Measurements from ENCODE around the gene TNFSF12.

The TNFSF12 gene

GRCh38 chr17:7572588-7573323 lies 23.9 kb downstream of the TNFSF12 start:
- no peak for TF ChIP-seq CTCF (conservative IDR thresholded peaks at IDR 0.05; ENCODE audit: low read length)
- DNase-seq (ENCODE audit: low read depth) = peak; percentile 100
- H3K4me3 ChIP-seq (ENCODE audit: low read length) = peak overlapping the region; percentile 97

GRCh38 chr17:7573324-7574080 lies 24.6 kb downstream of the TNFSF12 start:
- TF ChIP-seq CTCF (conservative IDR thresholded peaks at IDR 0.05; ENCODE audit: low read length) = no peak
- DNase-seq (ENCODE audit: low read depth) = peak; percentile 90
- peak overlapping the region; percentile 97 for H3K4me3 ChIP-seq (ENCODE audit: low read length)

GRCh38 chr17:7574176-7574953 lies 25.5 kb downstream of the TNFSF12 start:
- no peak for TF ChIP-seq CTCF (conservative IDR thresholded peaks at IDR 0.05; ENCODE audit: low read length)
- peak overlapping the region; percentile 97 for H3K4me3 ChIP-seq (ENCODE audit: low read length)
- no peak for DNase-seq (ENCODE audit: low read depth)

GRCh38 chr17:7575481-7575883 lies 26.6 kb downstream of the TNFSF12 start:
- DNase-seq (ENCODE audit: low read depth) = no peak
- no peak for TF ChIP-seq CTCF (conservative IDR thresholded peaks at IDR 0.05; ENCODE audit: low read length)
- peak overlapping the region; percentile 97 for H3K4me3 ChIP-seq (ENCODE audit: low read length)

- H3K4me3 ChIP-seq (ENCODE audit: low read length) = no peak overlapping the region; the same call in 1 of the 2 replicates
- no peak for TF ChIP-seq CTCF (conservative IDR thresholded peaks at IDR 0.05; ENCODE audit: low read length)
Observed at GRCh38 chr17:7575959-7576358, 27.1 kb downstream of the TNFSF12 start.

GRCh38 chr17:7576432-7576937 lies 27.6 kb downstream of the TNFSF12 start:
- no peak for TF ChIP-seq CTCF (conservative IDR thresholded peaks at IDR 0.05; ENCODE audit: low read length)
- DNase-seq (ENCODE audit: low read depth) = no peak
- H3K4me3 ChIP-seq (ENCODE audit: low read length) = no peak overlapping the region; the same call in 1 of the 2 replicates

More at GRCh38 chr17:7575959-7576358, 27.1 kb downstream of the TNFSF12 start:
- DNase-seq (ENCODE audit: low read depth) = no peak

All from AG10803 (cell line).